ENCODE data around the gene COL11A1.
"Not testable (repeated sequence)": the region's sequence is repeated elsewhere in the genome, so short reads cannot be mapped to it uniquely, and the experiment has no call there.

COL11A1 gene

DNA sequence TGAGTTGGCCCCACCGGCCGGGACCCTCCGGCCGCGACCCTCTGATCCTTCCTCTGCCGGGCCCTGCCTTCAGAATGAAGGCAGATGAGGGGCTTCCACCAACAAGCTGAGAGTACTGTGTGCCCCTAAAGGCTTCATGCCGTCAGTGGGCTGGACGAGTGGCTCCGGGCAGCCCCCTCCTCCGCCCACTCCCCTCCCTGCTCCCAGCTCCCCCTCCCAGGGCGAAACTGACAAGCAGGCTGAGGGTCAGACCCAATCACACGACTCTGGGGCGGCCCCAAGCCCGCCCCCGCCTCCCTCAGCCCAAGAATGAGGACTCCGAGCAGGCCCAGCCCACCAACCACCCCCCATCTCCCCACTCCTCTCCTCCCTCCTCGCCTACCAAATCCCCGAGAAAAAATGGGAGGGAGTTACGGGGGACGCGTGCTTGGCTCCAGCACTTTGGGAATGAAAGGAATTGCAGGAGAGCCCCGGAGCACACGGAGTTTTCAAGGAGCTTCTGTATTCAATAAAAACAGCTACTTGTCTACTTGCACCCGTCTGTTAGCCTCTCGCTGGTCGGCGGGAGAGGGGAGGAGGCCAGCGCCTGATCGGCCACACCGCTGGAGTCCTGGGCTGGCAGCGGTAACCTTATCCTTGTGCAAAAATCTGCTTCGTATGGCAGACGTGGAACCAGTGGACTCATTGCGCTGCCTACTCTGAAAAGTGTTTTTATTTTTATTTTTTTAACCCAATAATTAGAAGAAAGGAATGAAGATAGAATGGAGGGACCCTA lies at the start of gene COL11A1:
COL11A1 (minus strand) TSS at position 147 of the 775 bp plus-strand sequence. CDS start 344 bp downstream, outside the sequence.
- Histone ChIP-seq H3K27me3 (ENCODE audit: control insufficient read depth in 1 of 2, insufficient read depth in 2 of 2, low read length in 2 of 2) (peaks cover 0 to 9% of the 10 kb centered on the region in 2 donors), H3K36me3 (ENCODE audit: control insufficient read depth in 1 of 2, insufficient read depth in 2 of 2, low read length in 2 of 2) (no peaks in the 10 kb centered on the region), H3K9ac (ENCODE audit: low read depth in 1 of 2, low read length in 2 of 2) (no peak within 1 kb of the TSS), H3K27ac (ENCODE audit: low read depth, low read length) (no peak within 1 kb of the TSS), H3K4me3 (ENCODE audit: low read depth in 1 of 2, low read length in 2 of 2) (peak within 1 kb of the TSS in 1 of 2 donors; percentile 23), H3K4me1 (ENCODE audit: control insufficient read depth in 1 of 2, insufficient read depth in 2 of 2, low read length in 2 of 2) (peaks cover 0 to 4% of the 10 kb centered on the region in 2 donors), H3K9me3 (ENCODE audit: control insufficient read depth in 1 of 2, low read length in 2 of 2) (no peaks in the 10 kb centered on the region)

DNA sequence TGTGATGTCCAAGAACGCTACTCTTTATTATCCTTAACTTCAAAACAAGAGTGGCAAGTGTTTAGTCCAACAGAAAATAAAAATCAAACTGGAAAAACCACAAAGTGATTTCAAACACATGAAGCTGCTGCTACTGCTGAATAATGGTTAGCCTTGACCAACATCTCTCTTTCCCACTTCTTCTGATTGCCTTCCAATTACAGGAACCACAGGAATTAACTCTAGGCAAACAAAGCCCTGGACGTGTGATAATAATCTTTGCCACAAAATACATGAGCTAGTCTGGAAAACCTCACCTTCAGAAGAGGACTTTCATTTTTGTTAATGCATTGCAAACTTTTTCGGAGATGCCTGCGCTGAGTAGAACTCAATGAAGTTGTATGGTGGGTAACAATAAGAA lies 48.6 kb upstream of the COL11A1 start:
- Histone ChIP-seq H3K9me3 (ENCODE audit: control insufficient read depth in 1 of 2, low read length in 2 of 2) (no peaks in the 10 kb centered on the region), H3K9ac (ENCODE audit: low read depth in 1 of 2, low read length in 2 of 2) (no peak overlapping the region), H3K27me3 (ENCODE audit: control insufficient read depth in 1 of 2, insufficient read depth in 2 of 2, low read length in 2 of 2) (no peaks in the 10 kb centered on the region), H3K36me3 (ENCODE audit: control insufficient read depth in 1 of 2, insufficient read depth in 2 of 2, low read length in 2 of 2) (no peaks in the 10 kb centered on the region), H3K4me1 (ENCODE audit: control insufficient read depth in 1 of 2, insufficient read depth in 2 of 2, low read length in 2 of 2) (no peaks in the 10 kb centered on the region), H3K4me3 (ENCODE audit: low read depth in 1 of 2, low read length in 2 of 2) (no peak overlapping the region), H3K27ac (ENCODE audit: low read depth, low read length) (no peak overlapping the region)

DNA sequence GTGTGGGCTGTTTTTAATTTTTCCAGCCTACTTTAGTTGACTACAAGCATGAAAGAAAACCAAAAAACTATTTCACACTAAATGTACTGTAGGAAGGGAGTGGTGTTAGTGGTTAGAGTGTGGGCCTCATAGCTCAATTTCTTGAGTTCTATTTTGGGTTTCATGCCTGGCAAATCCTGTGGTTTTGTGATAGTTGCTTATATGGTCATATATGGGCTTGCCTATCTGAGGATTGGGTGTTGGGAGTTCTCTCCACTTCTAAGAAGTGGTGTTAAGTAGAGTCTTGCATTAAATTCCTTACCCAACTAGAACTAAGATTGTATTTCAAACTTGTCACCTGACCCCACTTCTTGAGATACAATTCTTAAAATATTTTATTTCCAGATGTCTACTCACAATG lies 37.8 kb upstream of the COL11A1 start:
- Histone ChIP-seq H3K27me3 (ENCODE audit: control insufficient read depth in 1 of 2, insufficient read depth in 2 of 2, low read length in 2 of 2) (no peaks in the 10 kb centered on the region), H3K4me1 (ENCODE audit: control insufficient read depth in 1 of 2, insufficient read depth in 2 of 2, low read length in 2 of 2) (no peaks in the 10 kb centered on the region), H3K36me3 (ENCODE audit: control insufficient read depth in 1 of 2, insufficient read depth in 2 of 2, low read length in 2 of 2) (no peaks in the 10 kb centered on the region), H3K9ac (ENCODE audit: low read depth in 1 of 2, low read length in 2 of 2) (no peak overlapping the region), H3K27ac (ENCODE audit: low read depth, low read length) (no peak overlapping the region), H3K9me3 (ENCODE audit: control insufficient read depth in 1 of 2, low read length in 2 of 2) (no peaks in the 10 kb centered on the region), H3K4me3 (ENCODE audit: low read depth in 1 of 2, low read length in 2 of 2) (no peak overlapping the region)

DNA sequence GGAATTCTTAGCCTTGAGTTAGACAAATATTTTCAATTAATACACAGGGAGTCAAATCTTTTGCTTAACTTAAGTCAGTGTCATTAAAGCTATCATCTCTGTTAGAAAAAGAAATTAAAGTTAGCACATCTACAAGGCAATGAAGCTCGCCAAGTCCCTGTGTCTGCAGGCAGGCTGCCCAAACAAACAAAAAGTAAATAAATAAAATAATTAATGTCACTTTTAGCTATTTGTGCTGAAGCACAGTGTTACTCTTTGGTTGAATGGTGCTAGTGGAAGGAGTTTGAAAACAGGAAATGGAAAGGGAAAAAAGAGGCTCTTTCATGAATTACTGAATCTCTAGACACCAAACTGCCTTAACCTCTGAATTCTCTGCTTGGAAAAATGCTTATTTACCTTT lies 37.1 kb upstream of the COL11A1 start:
- Histone ChIP-seq H3K27me3 (ENCODE audit: control insufficient read depth in 1 of 2, insufficient read depth in 2 of 2, low read length in 2 of 2) (no peaks in the 10 kb centered on the region), H3K9me3 (ENCODE audit: control insufficient read depth in 1 of 2, low read length in 2 of 2) (no peaks in the 10 kb centered on the region), H3K4me3 (ENCODE audit: low read depth in 1 of 2, low read length in 2 of 2) (no peak overlapping the region), H3K4me1 (ENCODE audit: control insufficient read depth in 1 of 2, insufficient read depth in 2 of 2, low read length in 2 of 2) (no peaks in the 10 kb centered on the region), H3K9ac (ENCODE audit: low read depth in 1 of 2, low read length in 2 of 2) (no peak overlapping the region), H3K27ac (ENCODE audit: low read depth, low read length) (no peak overlapping the region), H3K36me3 (ENCODE audit: control insufficient read depth in 1 of 2, insufficient read depth in 2 of 2, low read length in 2 of 2) (no peaks in the 10 kb centered on the region)

DNA sequence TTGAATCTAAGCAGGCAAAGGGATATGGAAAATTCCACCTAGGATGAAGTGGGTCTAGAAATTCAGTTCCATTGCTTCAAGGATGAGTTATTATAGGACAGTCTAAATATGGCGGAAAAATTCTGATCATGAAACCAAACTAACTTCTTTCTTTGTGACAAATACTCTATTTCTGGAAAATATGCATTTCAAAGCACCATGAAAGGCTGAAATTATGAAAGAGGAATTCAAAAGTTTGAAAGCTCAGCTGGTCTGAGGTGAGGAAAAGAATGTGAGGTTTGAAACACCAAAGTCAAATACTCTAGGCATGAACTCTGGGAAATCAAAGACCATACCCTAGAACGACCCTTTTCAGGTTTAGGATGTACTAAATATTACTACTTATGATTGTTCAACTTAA lies 36.4 kb upstream of the COL11A1 start:
- H3K27me3 ChIP-seq (ENCODE audit: control insufficient read depth in 1 of 2, insufficient read depth in 2 of 2, low read length in 2 of 2), result no peaks in the 10 kb centered on the region
- no peak overlapping the region for H3K27ac ChIP-seq (ENCODE audit: low read depth, low read length)
- no peak overlapping the region for H3K4me3 ChIP-seq (ENCODE audit: low read depth in 1 of 2, low read length in 2 of 2)
- no peaks in the 10 kb centered on the region for H3K36me3 ChIP-seq (ENCODE audit: control insufficient read depth in 1 of 2, insufficient read depth in 2 of 2, low read length in 2 of 2)
- H3K9ac ChIP-seq (ENCODE audit: low read depth in 1 of 2, low read length in 2 of 2), result no peak overlapping the region
- H3K4me1 ChIP-seq (ENCODE audit: control insufficient read depth in 1 of 2, insufficient read depth in 2 of 2, low read length in 2 of 2), result no peaks in the 10 kb centered on the region
- no peaks in the 10 kb centered on the region for H3K9me3 ChIP-seq (ENCODE audit: control insufficient read depth in 1 of 2, low read length in 2 of 2)

DNA sequence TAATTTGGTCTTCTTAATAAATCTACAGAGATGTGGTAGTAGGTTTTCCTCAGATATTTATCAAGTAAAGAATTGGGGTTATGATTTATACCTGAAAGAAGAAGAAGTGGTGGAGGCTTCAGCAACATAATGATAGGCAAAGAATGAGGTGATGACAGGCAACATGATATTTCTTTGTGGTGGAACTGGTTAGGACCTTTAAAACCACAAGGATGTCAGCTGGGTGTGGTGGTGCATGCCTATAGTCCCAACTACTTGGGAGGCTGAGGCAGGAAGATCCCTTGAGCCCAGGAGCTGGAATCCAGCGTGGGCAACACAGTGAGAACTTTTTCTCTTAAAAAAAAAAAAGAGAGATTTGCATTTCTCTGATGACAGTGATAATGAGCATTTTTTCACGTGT lies 34.1 kb upstream of the COL11A1 start:
- Histone ChIP-seq H3K36me3 (ENCODE audit: control insufficient read depth in 1 of 2, insufficient read depth in 2 of 2, low read length in 2 of 2) (no peaks in the 10 kb centered on the region), H3K9me3 (ENCODE audit: control insufficient read depth in 1 of 2, low read length in 2 of 2) (no peaks in the 10 kb centered on the region), H3K4me3 (ENCODE audit: low read depth in 1 of 2, low read length in 2 of 2) (no peak overlapping the region)

DNA sequence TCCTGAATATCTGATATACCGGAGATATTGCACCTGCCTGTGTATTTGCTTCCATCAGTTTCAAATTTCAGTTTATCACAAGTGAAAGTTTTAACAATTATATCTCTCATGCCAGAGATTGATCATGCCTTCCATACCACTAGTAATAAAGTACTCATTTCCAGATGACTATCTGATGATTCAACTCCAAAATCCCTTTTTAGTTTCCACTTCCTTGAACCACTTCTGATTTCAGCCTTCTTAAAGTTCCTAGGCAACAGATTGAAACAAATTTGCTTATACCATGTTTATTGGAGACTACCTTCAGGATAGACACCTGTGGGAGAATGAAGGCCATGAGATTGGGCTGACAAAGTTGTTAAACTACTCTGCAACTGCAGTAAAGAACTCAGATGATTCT lies 21.5 kb upstream of the COL11A1 start:
- no peaks in the 10 kb centered on the region for H3K4me1 ChIP-seq (ENCODE audit: control insufficient read depth in 1 of 2, insufficient read depth in 2 of 2, low read length in 2 of 2)
- H3K27ac ChIP-seq (ENCODE audit: low read depth, low read length), result no peak overlapping the region
- H3K36me3 ChIP-seq (ENCODE audit: control insufficient read depth in 1 of 2, insufficient read depth in 2 of 2, low read length in 2 of 2), result no peaks in the 10 kb centered on the region
- H3K4me3 ChIP-seq (ENCODE audit: low read depth in 1 of 2, low read length in 2 of 2), result no peak overlapping the region
- H3K9ac ChIP-seq (ENCODE audit: low read depth in 1 of 2, low read length in 2 of 2), result no peak overlapping the region
- H3K9me3 ChIP-seq (ENCODE audit: control insufficient read depth in 1 of 2, low read length in 2 of 2), result no peaks in the 10 kb centered on the region
- no peaks in the 10 kb centered on the region for H3K27me3 ChIP-seq (ENCODE audit: control insufficient read depth in 1 of 2, insufficient read depth in 2 of 2, low read length in 2 of 2)

More for the DNA sequence above, 34.1 kb upstream of the COL11A1 start:
- Histone ChIP-seq H3K4me1 (ENCODE audit: control insufficient read depth in 1 of 2, insufficient read depth in 2 of 2, low read length in 2 of 2) (no peaks in the 10 kb centered on the region), H3K9ac (ENCODE audit: low read depth in 1 of 2, low read length in 2 of 2) (no peak overlapping the region), H3K27me3 (ENCODE audit: control insufficient read depth in 1 of 2, insufficient read depth in 2 of 2, low read length in 2 of 2) (no peaks in the 10 kb centered on the region), H3K27ac (ENCODE audit: low read depth, low read length) (no peak overlapping the region)

DNA sequence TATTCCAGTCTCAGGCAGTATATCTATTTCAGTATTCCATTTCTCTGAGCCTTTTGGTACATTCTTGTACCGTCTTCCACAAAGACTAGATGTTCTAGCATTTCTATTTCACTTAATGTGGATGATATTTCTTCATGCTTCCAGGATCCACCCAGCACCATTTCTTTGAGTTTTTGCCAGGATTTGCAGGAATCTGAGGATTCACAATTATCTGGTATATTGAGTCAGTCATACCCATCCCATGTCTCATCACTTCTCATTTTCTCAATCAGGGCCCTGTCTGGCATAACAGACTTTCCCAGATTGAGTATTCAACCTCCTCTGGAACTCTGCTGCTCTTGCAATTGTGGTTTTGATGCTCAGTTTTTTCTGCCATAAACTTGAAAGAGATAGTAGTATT lies 20.9 kb upstream of the COL11A1 start:
- H3K9me3 ChIP-seq (ENCODE audit: control insufficient read depth in 1 of 2, low read length in 2 of 2), result no peaks in the 10 kb centered on the region
- H3K27ac ChIP-seq (ENCODE audit: low read depth, low read length), result no peak overlapping the region
- no peaks in the 10 kb centered on the region for H3K36me3 ChIP-seq (ENCODE audit: control insufficient read depth in 1 of 2, insufficient read depth in 2 of 2, low read length in 2 of 2)
- no peaks in the 10 kb centered on the region for H3K27me3 ChIP-seq (ENCODE audit: control insufficient read depth in 1 of 2, insufficient read depth in 2 of 2, low read length in 2 of 2)
- no peak overlapping the region for H3K9ac ChIP-seq (ENCODE audit: low read depth in 1 of 2, low read length in 2 of 2)
- no peak overlapping the region for H3K4me3 ChIP-seq (ENCODE audit: low read depth in 1 of 2, low read length in 2 of 2)
- H3K4me1 ChIP-seq (ENCODE audit: control insufficient read depth in 1 of 2, insufficient read depth in 2 of 2, low read length in 2 of 2), result no peaks in the 10 kb centered on the region

DNA sequence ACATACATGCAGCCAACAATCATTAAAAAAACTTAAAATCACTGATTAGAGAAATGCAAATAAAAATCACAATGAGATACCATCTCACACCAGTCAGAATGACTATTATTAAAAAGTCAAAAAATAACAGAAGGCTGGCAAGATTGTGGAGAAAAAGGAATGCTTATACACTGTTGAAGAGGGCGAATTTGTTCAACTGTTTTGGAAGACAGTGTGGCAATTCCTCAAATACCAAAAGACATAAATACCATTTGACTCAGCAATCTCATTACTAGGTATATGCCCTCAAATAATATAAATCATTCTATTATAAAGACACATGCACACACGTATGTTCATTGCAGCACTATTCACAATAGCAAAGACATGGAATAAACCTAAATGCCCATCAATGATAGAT lies 19.9 kb upstream of the COL11A1 start:
- H3K36me3 ChIP-seq (ENCODE audit: control insufficient read depth in 1 of 2, insufficient read depth in 2 of 2, low read length in 2 of 2); H3K4me1 ChIP-seq (ENCODE audit: control insufficient read depth in 1 of 2, insufficient read depth in 2 of 2, low read length in 2 of 2); H3K27ac ChIP-seq (ENCODE audit: low read depth, low read length); H3K9me3 ChIP-seq (ENCODE audit: control insufficient read depth in 1 of 2, low read length in 2 of 2); H3K4me3 ChIP-seq (ENCODE audit: low read depth in 1 of 2, low read length in 2 of 2); H3K27me3 ChIP-seq (ENCODE audit: control insufficient read depth in 1 of 2, insufficient read depth in 2 of 2, low read length in 2 of 2); H3K9ac ChIP-seq (ENCODE audit: low read depth in 1 of 2, low read length in 2 of 2): not testable (repeated sequence)

DNA sequence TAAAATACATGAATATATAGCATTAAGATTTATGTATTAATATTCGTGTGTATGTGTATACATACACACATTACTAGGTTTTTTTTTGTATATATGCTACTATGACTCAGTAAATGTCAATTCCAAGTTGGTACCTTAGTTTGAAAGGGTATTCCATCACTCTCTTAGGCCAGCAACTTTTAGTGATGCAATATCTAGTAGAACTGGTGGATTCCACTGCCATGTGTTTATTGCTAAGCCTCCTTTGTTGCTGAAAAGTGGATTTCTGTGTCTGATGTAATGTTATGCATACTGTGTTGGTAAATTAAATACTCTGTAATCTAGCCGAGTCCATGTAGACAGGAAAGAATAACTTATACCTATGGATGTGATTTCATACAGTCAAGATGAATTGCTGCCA lies 16.9 kb upstream of the COL11A1 start:
- H3K9me3 ChIP-seq (ENCODE audit: control insufficient read depth in 1 of 2, low read length in 2 of 2), result no peaks in the 10 kb centered on the region
- H3K9ac ChIP-seq (ENCODE audit: low read depth in 1 of 2, low read length in 2 of 2), result no peak overlapping the region
- no peaks in the 10 kb centered on the region for H3K36me3 ChIP-seq (ENCODE audit: control insufficient read depth in 1 of 2, insufficient read depth in 2 of 2, low read length in 2 of 2)
- no peak overlapping the region for H3K27ac ChIP-seq (ENCODE audit: low read depth, low read length)
- no peaks in the 10 kb centered on the region for H3K4me1 ChIP-seq (ENCODE audit: control insufficient read depth in 1 of 2, insufficient read depth in 2 of 2, low read length in 2 of 2)
- no peak overlapping the region for H3K4me3 ChIP-seq (ENCODE audit: low read depth in 1 of 2, low read length in 2 of 2)
- H3K27me3 ChIP-seq (ENCODE audit: control insufficient read depth in 1 of 2, insufficient read depth in 2 of 2, low read length in 2 of 2), result no peaks in the 10 kb centered on the region
